ENCODE results near the gene TDP2. TPM values are rescaled to one million over a fixed set of nuclear protein-coding genes. Genes with fewer than 3 reads are reported as not detected.

Gene TDP2
- total RNA-seq, 2 donors from 2014 or later, result 58.3 to 62.9 TPM

DNA sequence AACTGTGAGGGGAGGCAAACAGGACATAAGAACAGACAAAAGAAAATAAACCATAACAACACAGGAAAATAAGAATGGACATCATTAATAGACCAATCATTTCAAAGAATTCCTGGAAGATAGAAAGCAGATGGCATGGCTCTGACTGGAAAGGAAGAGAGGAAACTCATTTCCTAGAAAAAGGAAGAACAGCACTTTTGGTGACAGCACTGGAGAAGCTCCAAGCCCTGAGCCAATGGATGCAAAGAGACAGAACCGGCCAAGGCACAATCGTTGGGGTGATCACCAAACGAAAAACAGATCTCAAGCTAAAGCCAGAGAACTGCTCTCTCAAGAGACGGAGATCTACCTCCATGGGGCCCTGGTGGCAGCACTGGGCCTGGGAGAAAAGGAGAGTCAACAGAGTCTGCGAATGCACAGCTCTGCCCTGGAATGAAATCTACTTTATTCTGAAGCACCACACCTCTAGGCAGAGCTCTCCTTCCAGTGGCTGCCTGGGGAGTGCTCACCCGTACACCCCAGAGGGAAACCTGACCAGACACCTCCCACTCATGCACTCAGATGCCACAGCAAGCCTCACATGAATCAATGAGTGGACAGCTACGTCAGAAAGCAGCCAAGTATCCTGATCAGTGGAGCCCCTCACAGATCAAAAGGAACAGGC lies 44.9 kb downstream of the TDP2 start:
- Mint-ChIP-seq H3K9me3 (no peaks in the 10 kb centered on the region), H3K4me3 (no peak overlapping the region), H3K27me3 (ENCODE audit: low read depth) (no peaks in the 10 kb centered on the region), H3K27ac (no peak overlapping the region), H3K4me1 (ENCODE audit: low read depth) (no peaks in the 10 kb centered on the region), H3K36me3 (ENCODE audit: insufficient read depth in 2 of 2) (no peaks in the 10 kb centered on the region)
- no peak for DNase-seq
- ATAC-seq (replicated peaks in 1 of 2), result no peak

DNA sequence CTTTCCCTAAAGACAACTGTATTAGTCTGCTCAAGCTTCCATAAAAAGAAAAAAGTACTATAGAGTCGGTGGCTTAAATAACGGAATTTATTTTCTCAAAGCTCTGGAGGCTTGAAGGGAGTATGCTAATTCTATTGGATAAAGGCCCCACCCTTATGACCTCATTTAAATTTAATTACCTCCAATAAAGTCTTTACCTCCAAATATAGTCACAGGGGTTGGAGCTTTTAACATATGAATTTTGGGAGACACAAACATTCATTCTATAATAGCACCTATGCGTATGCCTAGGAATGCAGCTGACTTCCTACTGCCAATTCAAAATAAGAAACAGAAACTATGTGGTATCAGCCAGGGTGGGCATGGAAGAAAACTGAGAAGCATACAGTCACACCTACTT lies 46.1 kb downstream of the TDP2 start:
- no peaks in the 10 kb centered on the region for H3K4me1 Mint-ChIP-seq (ENCODE audit: low read depth)
- H3K27me3 Mint-ChIP-seq (ENCODE audit: low read depth), result no peaks in the 10 kb centered on the region
- H3K27ac Mint-ChIP-seq, result no peak overlapping the region
- H3K4me3 Mint-ChIP-seq, result no peak overlapping the region
- no peaks in the 10 kb centered on the region for H3K9me3 Mint-ChIP-seq
- H3K36me3 Mint-ChIP-seq (ENCODE audit: insufficient read depth in 2 of 2), result no peaks in the 10 kb centered on the region
- no peak for ATAC-seq (replicated peaks in 1 of 2)
- DNase-seq, result no peak

DNA sequence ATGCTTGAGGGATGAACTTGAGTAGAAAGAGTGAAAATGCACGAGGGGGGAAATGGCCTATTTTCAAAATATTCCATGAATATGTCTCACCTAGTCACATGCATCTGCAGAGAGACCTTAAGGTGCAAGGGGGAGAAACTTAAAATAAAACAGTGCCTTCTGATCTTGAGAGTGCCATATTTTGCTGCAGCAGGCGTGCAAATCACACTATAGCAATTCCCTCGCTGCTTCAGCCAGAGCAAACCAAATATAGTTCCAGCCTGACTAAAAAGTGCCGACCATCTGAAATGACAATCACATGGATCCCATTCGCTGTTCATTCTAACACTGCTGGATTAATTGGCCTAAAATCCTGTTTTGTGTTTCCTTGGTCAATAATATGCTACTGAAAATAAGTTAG lies 47.0 kb downstream of the TDP2 start:
- ATAC-seq (replicated peaks in 1 of 2) (no peak), DNase-seq (no peak)
- Mint-ChIP-seq H3K27ac (no peak overlapping the region), H3K27me3 (ENCODE audit: low read depth) (no peaks in the 10 kb centered on the region), H3K4me1 (ENCODE audit: low read depth) (no peaks in the 10 kb centered on the region), H3K9me3 (no peaks in the 10 kb centered on the region), H3K36me3 (ENCODE audit: insufficient read depth in 2 of 2) (no peaks in the 10 kb centered on the region), H3K4me3 (no peak overlapping the region)

DNA sequence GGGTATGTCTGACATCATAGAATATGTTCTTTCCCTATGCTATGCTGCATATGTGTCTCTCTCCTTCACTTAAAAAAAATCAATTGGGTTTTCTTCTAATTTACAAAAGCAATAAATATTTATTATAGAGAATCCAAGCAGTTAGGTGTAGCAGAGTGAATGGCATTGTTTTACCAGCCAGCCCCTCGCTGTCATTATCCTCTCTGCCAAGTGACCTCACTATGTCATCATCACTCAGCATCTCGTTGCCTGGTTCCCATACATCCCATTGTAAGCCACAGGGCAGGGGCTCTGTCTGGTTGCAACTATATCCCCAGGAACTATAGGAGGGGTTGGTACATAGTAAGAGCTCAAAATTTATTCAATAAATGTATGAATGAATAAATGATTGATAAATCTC lies 52.1 kb downstream of the TDP2 start:
- Mint-ChIP-seq H3K27me3 (ENCODE audit: low read depth) (peaks cover 10% of the 10 kb centered on the region), H3K9me3 (no peaks in the 10 kb centered on the region), H3K4me1 (ENCODE audit: low read depth) (no peaks in the 10 kb centered on the region), H3K36me3 (ENCODE audit: insufficient read depth in 2 of 2) (no peaks in the 10 kb centered on the region), H3K27ac (no peak overlapping the region), H3K4me3 (no peak overlapping the region)
- DNase-seq (no peak), ATAC-seq (replicated peaks in 1 of 2) (no peak)

DNA sequence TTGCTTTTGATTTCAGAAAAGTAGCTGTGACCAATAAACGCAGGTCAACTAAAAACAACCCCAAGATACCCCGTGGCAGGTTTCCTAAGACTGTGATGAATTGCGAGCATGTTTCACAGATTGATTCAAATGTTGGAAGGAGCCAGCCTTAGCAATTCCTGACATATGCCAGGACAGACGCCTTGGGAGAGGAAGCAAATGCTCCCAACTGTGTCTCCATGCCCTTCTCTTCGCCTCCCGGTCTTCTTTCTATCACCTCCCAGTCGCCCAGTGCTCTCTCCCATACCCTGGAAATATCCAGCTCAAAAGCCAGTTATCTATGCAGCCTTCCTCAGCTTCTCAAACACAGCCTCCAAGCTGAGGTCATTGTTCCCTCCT lies 52.7 kb downstream of the TDP2 start:
- no peak for ATAC-seq (replicated peaks in 1 of 2)
- no peaks in the 10 kb centered on the region for H3K4me1 Mint-ChIP-seq (ENCODE audit: low read depth)
- peaks cover 10% of the 10 kb centered on the region for H3K27me3 Mint-ChIP-seq (ENCODE audit: low read depth)
- no peak overlapping the region for H3K27ac Mint-ChIP-seq
- no peaks in the 10 kb centered on the region for H3K9me3 Mint-ChIP-seq
- no peak for DNase-seq
- H3K36me3 Mint-ChIP-seq (ENCODE audit: insufficient read depth in 2 of 2), result no peaks in the 10 kb centered on the region
- H3K4me3 Mint-ChIP-seq, result no peak overlapping the region

DNA sequence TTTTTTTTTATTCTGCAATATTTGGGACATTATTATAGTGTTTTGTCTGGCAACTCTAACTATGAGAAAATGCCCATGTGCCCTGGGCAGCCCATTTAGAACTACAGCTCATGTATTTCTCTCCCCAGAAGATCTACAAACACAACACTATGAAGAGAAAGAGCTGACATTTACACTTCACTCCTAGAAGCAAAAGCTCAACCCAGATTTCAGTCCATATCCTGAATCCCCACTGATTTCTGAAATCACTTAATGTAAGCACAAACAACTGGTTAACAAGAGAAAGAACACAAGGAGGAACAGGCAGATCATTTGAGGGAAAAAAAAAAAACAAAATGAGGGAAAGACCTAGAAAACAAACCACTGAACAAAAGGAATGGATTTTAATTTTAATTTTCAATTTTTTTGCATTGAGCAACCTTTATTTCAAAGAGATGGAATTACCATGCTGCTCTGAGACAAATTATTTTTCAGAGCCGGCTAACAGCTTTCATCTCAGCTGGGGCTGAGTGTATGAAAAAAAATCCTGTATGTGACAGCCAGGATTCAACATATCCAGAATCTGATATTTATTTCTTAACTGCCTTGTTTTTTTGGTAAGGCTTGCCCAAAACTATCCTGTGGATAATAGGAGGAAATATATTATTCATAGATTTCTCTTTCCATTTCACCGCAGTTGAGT lies 53.2 kb downstream of the TDP2 start:
- Mint-ChIP-seq H3K36me3 (ENCODE audit: insufficient read depth in 2 of 2) (no peaks in the 10 kb centered on the region), H3K4me3 (no peak overlapping the region), H3K27ac (no peak overlapping the region), H3K9me3 (no peaks in the 10 kb centered on the region), H3K27me3 (ENCODE audit: low read depth) (peaks cover 10% of the 10 kb centered on the region), H3K4me1 (ENCODE audit: low read depth) (no peaks in the 10 kb centered on the region)
- no peak for DNase-seq
- no peak for ATAC-seq (replicated peaks in 1 of 2)

DNA sequence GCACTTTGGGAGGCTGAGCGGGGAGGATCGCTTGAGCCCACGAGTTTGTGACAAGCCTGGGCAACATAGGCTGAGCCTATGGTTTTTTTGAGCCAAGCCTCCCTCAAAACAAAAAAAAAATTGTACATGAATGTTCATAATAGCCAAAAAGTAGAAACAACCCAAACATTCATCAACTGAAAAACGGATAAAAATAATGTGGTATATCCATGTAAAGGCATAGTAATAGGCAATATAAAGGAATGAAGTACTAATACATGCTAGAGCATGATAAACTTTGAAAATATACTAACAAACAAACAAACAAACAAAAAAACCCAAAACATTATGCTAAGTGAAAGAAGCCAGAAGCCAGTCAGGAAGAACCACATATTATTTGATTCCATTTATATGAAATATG lies 56.0 kb downstream of the TDP2 start:
- ATAC-seq (replicated peaks in 1 of 2), result no peak
- Mint-ChIP-seq H3K36me3 (ENCODE audit: insufficient read depth in 2 of 2) (no peaks in the 10 kb centered on the region), H3K4me1 (ENCODE audit: low read depth) (no peaks in the 10 kb centered on the region), H3K9me3 (no peaks in the 10 kb centered on the region), H3K27me3 (ENCODE audit: low read depth) (peaks cover 10% of the 10 kb centered on the region), H3K4me3 (no peak overlapping the region), H3K27ac (no peak overlapping the region)
- DNase-seq, result no peak

DNA sequence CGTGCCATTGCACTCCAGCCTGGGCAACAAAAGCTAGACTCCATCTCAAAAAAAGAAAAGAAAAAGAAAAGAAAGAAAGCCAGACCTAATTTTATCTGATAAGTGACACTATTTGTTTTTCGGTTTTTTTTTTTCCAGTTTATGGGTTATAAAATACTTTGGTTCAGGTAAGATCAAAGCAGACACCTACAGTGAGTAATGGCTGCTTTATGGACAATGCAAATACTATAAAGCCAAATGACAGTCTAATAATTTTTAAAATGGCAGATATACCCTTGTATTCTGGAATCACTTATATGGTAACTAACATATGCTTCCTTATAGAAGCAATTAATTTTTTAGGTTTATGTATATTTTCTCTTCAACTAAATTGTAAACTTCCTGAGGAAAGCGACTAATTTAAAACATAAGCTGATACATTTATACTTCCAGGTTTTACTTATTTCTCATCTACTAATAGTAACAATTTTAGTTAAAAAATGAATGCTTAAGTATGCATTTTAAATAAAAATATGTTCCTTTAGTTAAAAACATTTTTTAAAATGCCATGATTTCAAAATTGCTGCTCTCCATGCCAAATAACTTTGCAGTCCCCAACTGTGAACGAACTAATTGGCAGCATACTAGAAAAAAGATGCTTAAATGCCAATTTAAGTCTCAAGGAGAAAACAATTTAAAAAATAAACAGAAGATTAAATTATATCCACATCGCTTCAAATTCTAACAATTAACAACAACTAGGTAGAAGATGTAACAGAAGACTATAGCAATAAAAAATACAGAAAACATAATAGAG lies 59.2 kb downstream of the TDP2 start:
- H3K4me3 Mint-ChIP-seq, result no peak overlapping the region
- H3K36me3 Mint-ChIP-seq (ENCODE audit: insufficient read depth in 2 of 2), result no peaks in the 10 kb centered on the region
- no peaks in the 10 kb centered on the region for H3K27me3 Mint-ChIP-seq (ENCODE audit: low read depth)
- ATAC-seq (replicated peaks in 1 of 2), result no peak
- H3K27ac Mint-ChIP-seq, result no peak overlapping the region
- no peaks in the 10 kb centered on the region for H3K9me3 Mint-ChIP-seq
- no peaks in the 10 kb centered on the region for H3K4me1 Mint-ChIP-seq (ENCODE audit: low read depth)
- DNase-seq, result no peak

DNA sequence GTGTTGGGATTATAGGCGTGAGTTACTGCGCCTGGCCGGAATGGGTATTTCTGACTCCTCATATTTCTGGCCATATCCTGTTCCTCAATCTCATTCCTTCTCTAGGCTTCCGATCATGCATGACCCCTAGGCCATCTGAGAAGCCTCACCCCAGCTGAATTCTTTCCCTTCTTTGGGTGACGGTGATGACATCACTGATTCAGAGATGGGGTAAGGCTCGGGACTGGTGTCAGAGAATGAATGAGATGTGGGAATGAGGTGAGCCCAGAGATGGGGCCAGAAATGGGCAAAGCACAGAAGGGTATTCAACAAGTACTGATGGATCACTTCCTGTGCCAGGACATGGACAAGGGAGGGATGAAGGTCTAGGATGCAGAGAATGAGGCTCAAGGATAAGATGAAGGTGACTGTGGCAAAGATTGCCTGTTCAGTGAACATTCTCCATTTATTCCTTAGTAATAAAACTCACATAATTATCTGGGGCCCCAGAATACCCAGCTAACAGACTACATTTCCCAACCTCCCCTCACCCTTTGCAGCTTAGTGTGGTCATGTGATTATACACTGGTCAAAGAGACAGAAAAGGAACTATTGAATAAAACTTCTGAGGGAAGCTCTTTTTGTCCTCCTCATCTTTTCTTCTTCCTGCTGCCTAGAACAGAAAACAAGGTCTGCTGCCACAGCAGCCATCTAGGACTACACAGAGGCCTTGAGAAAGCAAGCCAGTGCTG lies 60.3 kb downstream of the TDP2 start:
- no peak for ATAC-seq (replicated peaks in 1 of 2)

DNA sequence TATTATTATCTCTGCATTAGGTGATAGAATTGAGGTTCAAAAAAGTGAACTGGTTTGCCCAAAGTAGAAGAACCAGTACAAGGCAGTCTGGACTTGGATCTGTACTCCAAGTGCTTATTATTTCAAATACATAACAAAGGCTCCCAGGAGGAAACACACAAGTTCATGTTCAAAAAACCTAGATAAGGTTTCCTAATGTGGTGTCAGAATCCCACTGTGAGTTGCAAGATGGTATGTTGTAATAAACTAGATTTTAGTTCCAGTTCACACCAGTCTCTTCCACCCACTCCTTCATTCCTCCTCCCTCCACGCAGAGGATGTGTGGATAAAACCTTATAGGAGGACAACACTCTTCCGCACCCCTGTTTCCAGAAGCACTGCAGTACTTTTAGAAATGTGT lies 63.5 kb downstream of the TDP2 start:
- H3K27me3 Mint-ChIP-seq (ENCODE audit: low read depth), result no peaks in the 10 kb centered on the region
- H3K27ac Mint-ChIP-seq, result no peak overlapping the region

More for the DNA sequence above, 60.3 kb downstream of the TDP2 start:
- no peak overlapping the region for H3K27ac Mint-ChIP-seq
- no peaks in the 10 kb centered on the region for H3K9me3 Mint-ChIP-seq
- no peak for DNase-seq
- no peaks in the 10 kb centered on the region for H3K4me1 Mint-ChIP-seq (ENCODE audit: low read depth)
- H3K27me3 Mint-ChIP-seq (ENCODE audit: low read depth), result no peaks in the 10 kb centered on the region
- H3K36me3 Mint-ChIP-seq (ENCODE audit: insufficient read depth in 2 of 2), result no peaks in the 10 kb centered on the region
- H3K4me3 Mint-ChIP-seq, result no peak overlapping the region

DNA sequence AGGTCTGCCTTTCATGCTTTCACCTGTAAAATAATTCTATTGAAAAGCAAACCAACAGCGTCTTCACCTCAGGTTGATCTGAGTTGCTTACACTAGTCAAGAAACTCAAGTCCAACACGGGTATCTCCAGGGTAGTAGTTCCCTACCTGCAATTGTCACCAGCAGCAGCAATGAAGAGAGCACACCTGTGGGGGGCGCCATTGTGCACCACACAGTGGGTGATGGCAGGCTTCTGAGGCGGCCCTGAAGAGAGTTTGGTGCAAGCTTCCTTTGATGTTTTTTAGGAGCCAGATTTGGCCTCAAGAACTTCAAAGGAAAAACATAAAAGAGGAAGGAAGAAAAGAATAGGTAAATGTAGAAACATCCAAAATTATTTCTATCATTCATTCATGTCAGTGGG lies 65.8 kb downstream of the TDP2 start:
- Mint-ChIP-seq H3K4me3 (no peak overlapping the region), H3K9me3 (no peaks in the 10 kb centered on the region), H3K36me3 (ENCODE audit: insufficient read depth in 2 of 2) (no peaks in the 10 kb centered on the region), H3K27ac (no peak overlapping the region), H3K27me3 (ENCODE audit: low read depth) (no peaks in the 10 kb centered on the region), H3K4me1 (ENCODE audit: low read depth) (no peaks in the 10 kb centered on the region)
- DNase-seq (peak in 1 of 2 donors; percentile 11), ATAC-seq (replicated peaks in 1 of 2) (no peak)

More for the DNA sequence above, 63.5 kb downstream of the TDP2 start:
- DNase-seq (no peak), ATAC-seq (replicated peaks in 1 of 2) (no peak)
- Mint-ChIP-seq H3K9me3 (no peaks in the 10 kb centered on the region), H3K4me1 (ENCODE audit: low read depth) (no peaks in the 10 kb centered on the region), H3K4me3 (no peak overlapping the region), H3K36me3 (ENCODE audit: insufficient read depth in 2 of 2) (no peaks in the 10 kb centered on the region)

Data from activated T-cell treated with anti-CD3 and anti-CD28 coated beads, Interleukin-2, amount 50 U/mL, for 72 hours (primary cell).